ENCODE data around the gene UBE2D2.
A peak's percentile ranks its signal among the peaks of the same experiment; 100 is the strongest.
"Not testable (repeated sequence)": the region's sequence is repeated elsewhere in the genome, so short reads cannot be mapped to it uniquely, and the experiment has no call there.

Gene UBE2D2

DNA sequence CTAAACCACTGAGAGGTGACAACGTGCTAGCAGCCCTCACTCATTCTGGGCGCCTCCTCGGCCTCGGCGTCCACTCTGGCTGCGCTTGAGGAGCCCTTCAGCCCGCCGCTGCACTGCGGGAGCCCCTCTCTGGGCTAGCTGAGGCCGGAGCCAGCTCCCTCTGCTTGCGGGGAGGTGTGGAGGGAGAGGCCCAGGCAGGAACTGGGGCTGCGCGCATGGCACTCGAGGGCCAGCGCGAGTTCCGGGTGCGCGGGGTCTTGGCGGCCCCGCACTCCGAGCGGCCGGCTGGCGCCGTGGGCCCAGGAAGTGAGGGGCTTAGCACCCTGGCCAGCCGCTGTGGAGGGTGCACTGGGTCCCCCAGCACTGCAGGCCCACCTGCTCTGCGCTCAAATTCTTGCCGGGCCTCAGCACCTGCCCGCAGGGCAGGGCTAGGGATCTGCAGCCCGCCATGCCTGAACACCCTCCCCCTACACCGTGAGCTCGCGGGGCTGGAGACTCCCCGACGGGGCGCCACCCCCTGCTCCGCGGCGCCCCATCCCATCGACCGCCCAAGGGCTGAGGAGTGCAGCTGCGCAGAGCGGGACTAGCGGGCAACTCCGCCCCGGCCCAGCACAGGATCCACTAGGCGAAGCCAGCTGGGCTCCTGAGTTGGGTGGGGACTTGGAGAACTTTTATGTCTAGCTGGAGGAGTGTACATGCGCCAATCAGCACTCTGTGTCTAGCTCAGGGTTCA lies 11.8 kb upstream of the UBE2D2 start:
- H3K4me2 ChIP-seq (ENCODE audit: low read length): no peak overlapping the region
- no peak overlapping the region for H3K4me3 ChIP-seq (ENCODE audit: low read depth, low read length, poor library complexity, severe bottlenecking)
- H3K9ac ChIP-seq (ENCODE audit: low read length): no peak overlapping the region

DNA sequence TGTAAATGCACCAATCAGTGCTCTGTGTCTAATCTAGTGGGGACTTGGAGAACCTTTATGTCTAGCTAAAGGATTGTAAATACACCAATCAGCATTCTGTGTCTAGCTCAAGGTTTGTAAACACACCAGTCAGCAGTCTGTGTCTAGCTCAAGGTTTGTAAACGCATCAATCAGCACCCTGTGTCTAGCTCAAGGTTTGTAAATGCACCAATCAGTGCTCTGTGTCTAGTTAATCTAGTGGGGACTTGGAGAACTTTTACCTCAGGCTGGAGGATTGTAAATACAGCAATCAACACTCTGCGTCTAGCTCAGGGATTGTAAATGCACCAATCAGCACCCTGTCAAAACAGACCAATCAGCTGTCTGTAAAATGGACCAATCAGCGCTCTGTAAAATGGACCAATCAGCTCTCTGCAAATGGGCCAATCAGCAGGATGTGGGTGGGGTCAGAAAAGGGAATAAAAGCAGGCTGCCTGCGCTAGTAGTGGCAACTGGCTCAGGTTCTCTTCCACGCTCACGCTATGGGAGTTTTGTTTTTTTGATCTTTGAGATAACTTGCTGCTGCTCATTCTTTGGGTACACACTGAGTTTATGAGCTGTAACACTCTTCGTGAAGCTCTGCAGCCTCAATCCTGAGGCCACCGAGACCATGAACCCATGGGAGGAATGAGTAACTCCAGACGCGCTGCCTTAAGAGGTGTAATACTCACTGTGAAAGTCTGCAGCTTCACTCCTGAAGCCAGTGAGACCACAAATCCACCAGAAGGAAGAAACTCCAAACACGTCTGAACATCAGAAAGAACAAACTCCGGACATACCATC lies 10.9 kb upstream of the UBE2D2 start:
- not testable (repeated sequence) for H3K4me3 ChIP-seq (ENCODE audit: low read depth, low read length, poor library complexity, severe bottlenecking); H3K79me2 ChIP-seq (ENCODE audit: insufficient read depth, low read length); H2AFZ ChIP-seq (ENCODE audit: low read length); H3K27ac ChIP-seq (ENCODE audit: low read depth, low read length, poor library complexity, severe bottlenecking); H3K4me2 ChIP-seq (ENCODE audit: low read length); H4K20me1 ChIP-seq (ENCODE audit: insufficient read depth, low read length); H3K36me3 ChIP-seq (ENCODE audit: insufficient read depth, low read length); H3K27me3 ChIP-seq (ENCODE audit: insufficient read depth, low read length); H3K9me2 ChIP-seq (ENCODE audit: low read depth, low read length); H3K9me3 ChIP-seq (ENCODE audit: low read length); H3F3A ChIP-seq (ENCODE audit: insufficient read depth, low read length); H3K9ac ChIP-seq (ENCODE audit: low read length)
- peaks cover 22% of the 10 kb centered on the region for H3K4me1 ChIP-seq (ENCODE audit: insufficient read depth, low read length, severe bottlenecking)

More for the DNA sequence above, 11.8 kb upstream of the UBE2D2 start:
- Histone ChIP-seq H3K9me3 (ENCODE audit: low read length) (0 out of 2 replicates have a peak, but pooled peaks cover 3% of the 10 kb centered on the region), H3F3A (ENCODE audit: insufficient read depth, low read length) (peaks cover 5% of the 10 kb centered on the region; the same call in 1 of the 2 replicates), H4K20me1 (ENCODE audit: insufficient read depth, low read length) (no peaks in the 10 kb centered on the region), H3K36me3 (ENCODE audit: insufficient read depth, low read length) (no peaks in the 10 kb centered on the region), H2AFZ (ENCODE audit: low read length) (no peak overlapping the region), H3K9me2 (ENCODE audit: low read depth, low read length) (no peaks in the 10 kb centered on the region), H3K27ac (ENCODE audit: low read depth, low read length, poor library complexity, severe bottlenecking) (no peak overlapping the region), H3K27me3 (ENCODE audit: insufficient read depth, low read length) (no peaks in the 10 kb centered on the region), H3K4me1 (ENCODE audit: insufficient read depth, low read length, severe bottlenecking) (peaks cover 22% of the 10 kb centered on the region), H3K79me2 (ENCODE audit: insufficient read depth, low read length) (no peaks in the 10 kb centered on the region)
- TF ChIP-seq EZH2 (IDR thresholded peaks at IDR 0.05; ENCODE audit: borderline replicate concordance, low read length): no peak

DNA sequence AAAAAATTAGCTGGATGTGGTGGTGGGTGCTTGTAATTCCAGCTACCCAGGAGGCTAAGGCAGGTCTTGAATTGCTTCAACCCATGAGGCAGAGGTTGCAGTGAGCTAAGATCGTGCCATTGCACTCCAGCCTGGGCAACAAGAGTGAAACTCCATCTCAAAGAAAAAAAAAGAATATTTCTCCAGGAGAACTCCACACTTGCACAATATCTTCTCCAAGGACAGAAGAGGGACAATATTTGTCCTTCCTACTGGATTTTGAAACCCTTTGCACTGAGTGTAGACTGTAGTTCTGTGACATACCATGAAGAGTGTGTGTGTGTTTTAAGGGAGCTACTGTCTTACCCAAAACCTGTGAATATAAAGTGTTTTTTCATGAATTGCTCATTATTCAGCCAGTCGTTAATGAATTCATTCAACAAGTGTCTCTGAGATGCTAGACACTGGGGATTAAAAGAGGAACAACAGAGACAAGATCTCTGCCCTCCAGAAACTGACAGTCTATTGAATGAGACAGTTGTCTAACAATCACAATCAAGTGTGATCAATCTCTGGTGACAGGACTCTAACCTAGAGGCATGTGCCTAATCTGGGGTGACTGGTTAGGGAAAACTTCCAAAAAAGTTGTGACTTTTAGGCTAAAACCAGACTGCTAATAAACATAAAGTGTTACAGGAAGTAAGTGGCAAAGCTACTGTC lies 9.8 kb upstream of the UBE2D2 start:
- H3K9ac ChIP-seq (ENCODE audit: low read length): peak overlapping the region; percentile 43; the same call in 1 of the 2 replicates
- peaks cover 5% of the 10 kb centered on the region; the same call in 1 of the 2 replicates for H3F3A ChIP-seq (ENCODE audit: insufficient read depth, low read length)
- H4K20me1 ChIP-seq (ENCODE audit: insufficient read depth, low read length): no peaks in the 10 kb centered on the region
- TF ChIP-seq EZH2 (IDR thresholded peaks at IDR 0.05; ENCODE audit: borderline replicate concordance, low read length): no peak
- TF ChIP-seq, protein P1, sequence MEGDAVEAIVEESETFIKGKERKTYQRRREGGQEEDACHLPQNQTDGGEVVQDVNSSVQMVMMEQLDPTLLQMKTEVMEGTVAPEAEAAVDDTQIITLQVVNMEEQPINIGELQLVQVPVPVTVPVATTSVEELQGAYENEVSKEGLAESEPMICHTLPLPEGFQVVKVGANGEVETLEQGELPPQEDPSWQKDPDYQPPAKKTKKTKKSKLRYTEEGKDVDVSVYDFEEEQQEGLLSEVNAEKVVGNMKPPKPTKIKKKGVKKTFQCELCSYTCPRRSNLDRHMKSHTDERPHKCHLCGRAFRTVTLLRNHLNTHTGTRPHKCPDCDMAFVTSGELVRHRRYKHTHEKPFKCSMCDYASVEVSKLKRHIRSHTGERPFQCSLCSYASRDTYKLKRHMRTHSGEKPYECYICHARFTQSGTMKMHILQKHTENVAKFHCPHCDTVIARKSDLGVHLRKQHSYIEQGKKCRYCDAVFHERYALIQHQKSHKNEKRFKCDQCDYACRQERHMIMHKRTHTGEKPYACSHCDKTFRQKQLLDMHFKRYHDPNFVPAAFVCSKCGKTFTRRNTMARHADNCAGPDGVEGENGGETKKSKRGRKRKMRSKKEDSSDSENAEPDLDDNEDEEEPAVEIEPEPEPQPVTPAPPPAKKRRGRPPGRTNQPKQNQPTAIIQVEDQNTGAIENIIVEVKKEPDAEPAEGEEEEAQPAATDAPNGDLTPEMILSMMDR (IDR thresholded peaks at IDR 0.05; ENCODE audit: low read length): no peak
- H3K79me2 ChIP-seq (ENCODE audit: insufficient read depth, low read length): no peaks in the 10 kb centered on the region
- H3K4me2 ChIP-seq (ENCODE audit: low read length): no peak overlapping the region
- no peaks in the 10 kb centered on the region for H3K9me2 ChIP-seq (ENCODE audit: low read depth, low read length)
- H3K9me3 ChIP-seq (ENCODE audit: low read length): 0 out of 2 replicates have a peak, but pooled peaks cover 3% of the 10 kb centered on the region
- peaks cover 22% of the 10 kb centered on the region for H3K4me1 ChIP-seq (ENCODE audit: insufficient read depth, low read length, severe bottlenecking)
- no peaks in the 10 kb centered on the region for H3K27me3 ChIP-seq (ENCODE audit: insufficient read depth, low read length)
- no peak overlapping the region for H2AFZ ChIP-seq (ENCODE audit: low read length)
- no peaks in the 10 kb centered on the region for H3K36me3 ChIP-seq (ENCODE audit: insufficient read depth, low read length)
- H3K27ac ChIP-seq (ENCODE audit: low read depth, low read length, poor library complexity, severe bottlenecking): no peak overlapping the region
- H3K4me3 ChIP-seq (ENCODE audit: low read depth, low read length, poor library complexity, severe bottlenecking): no peak overlapping the region
